NCI-H2171 (cell line): Measurements from ENCODE around the gene SLC19A1.
"Not testable (repeated sequence)": the region's sequence is repeated elsewhere in the genome, so short reads cannot be mapped to it uniquely, and the experiment has no call there.

Experiments
- DNase-seq: peaks from one replicate; lab custom pipeline; 2025; lab: John Stamatoyannopoulos, UW

Gene SLC19A1

DNA sequence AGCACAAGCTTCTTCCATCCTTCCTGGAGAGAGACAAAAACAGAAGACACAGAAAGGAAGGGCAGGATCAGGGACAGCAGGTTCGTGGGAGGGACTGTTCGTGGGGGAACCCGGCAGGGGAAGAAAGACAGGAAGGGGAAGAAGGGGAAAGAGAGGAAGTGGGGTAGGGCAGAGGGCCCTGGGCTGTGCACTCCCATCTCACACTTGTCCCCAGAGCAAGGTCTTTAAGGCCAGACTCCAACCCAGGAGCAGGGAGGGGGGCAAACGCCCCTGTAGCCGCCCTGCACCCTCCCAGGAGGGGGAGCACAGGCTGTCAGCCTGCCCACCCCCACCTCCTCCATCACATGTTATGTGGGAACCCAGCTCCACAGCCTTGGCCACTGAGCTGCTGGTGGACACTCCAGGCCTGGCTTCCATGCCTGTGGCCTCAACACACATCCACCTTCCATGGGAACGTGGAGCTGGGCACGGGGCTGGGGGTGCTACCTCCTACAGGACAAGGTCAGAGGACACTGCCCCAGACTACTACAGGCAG is 9.3 kb downstream of the SLC19A1 start:
- DNase-seq, result no peak

DNA sequence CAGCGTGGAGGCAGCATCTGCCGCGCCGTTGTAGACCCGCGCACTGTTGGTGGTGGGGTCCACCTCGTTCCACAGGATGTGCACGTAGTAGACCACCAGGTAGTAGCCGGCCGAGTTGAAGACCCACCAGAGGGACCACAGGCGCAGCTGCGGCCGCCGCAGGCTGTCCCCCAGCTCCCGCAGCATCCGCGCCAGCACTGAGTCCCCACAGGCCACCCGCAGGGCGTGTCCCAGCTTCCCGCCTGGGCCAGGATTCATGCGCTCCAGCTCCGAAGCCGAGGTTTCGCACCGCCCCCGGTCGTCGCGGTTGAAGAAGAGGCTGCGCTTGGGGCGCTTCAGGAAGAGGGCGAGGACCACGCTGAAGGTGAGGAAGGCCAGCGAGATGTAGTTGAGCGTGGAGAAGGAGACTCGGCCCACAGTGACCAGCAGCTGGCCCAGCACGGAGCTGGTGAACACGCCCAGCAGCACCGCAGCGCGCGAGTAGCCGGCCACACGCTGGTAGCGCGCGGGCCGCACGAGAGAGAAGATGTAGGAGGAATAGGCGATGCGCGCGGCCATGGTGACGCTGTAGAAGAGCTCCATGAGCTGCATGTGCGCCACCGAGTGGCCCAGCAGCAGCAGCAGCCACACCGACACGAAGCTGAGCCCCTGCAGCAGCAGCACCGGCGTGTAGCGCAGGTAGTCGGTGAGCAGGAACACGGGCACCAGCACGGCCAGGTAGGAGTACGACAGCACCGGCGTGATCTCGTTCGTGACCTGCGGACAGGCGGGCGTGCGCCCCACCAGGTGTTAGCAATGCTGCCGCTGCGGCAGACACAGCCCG is 10.6 kb downstream of the SLC19A1 start:
- no peak for DNase-seq

GRCh38 chr21:45531114-45531392 is 11.2 kb downstream of the SLC19A1 start:
- not testable (repeated sequence) for DNase-seq

DNA sequence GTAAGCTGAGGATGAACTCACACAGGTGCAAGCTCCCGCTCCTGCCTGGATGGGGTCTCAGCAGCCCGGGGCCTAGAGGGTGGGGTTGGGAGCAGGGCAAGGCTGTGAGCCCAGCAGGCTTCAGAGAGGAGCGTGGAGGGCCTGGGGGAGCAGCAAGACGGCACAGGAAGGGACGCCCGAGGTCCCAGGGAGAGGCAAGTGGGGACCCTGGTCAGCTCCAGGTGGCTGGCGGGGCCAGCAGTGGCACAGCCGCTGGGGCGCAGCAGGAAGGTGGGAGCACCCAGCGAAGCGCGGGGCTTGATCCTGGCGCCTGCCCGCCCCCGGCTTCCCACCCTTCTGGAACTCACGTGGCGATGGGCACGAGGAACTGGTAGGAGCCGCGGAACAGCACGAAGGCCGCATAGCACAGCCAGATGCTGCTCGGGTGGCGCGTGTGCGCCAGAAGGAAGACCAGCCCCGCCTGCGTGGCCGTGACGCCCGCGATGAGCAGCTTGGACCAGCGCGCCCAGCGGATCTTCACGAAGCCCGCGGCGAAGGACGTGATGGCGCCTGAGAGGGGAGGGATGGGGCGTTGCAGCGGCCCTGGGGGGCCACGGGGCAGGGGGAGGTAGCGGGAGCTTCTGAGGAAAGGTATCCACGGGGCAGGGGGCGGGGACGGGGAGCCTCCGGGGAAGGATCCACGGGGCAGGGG is 11.7 kb downstream of the SLC19A1 start:
- no peak for DNase-seq

DNA sequence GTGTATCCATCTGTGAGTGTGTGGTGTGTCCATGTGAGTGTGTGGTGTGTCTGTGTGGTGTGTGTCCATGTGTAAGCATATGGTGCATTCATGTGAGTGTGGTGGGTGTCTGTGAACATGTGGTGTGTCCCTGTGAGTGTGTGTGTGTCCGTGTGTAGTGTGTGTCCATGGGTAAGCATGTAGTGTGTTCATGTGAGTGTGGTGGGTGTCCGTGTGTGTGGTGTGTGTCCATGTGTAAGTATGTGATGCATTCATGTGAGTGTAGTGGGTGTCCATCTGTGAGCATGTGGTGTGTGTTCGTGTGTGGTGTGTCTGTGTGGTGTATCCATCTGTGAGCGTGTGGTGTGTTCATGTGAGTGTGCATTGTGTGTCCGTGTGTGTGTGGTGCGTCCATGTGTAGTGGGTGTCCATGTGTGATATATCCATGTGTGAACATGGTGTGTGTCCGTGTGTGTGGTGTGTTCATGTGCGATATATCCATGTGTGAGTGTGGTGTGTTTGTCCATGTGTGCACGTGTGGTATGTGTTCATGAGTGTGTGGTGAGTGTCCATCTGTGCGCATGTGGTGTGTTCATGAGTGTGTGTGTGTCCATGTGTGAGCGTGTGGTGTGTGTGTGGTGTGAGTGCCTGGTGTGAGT is 12.3 kb downstream of the SLC19A1 start:
- no peak for DNase-seq

DNA sequence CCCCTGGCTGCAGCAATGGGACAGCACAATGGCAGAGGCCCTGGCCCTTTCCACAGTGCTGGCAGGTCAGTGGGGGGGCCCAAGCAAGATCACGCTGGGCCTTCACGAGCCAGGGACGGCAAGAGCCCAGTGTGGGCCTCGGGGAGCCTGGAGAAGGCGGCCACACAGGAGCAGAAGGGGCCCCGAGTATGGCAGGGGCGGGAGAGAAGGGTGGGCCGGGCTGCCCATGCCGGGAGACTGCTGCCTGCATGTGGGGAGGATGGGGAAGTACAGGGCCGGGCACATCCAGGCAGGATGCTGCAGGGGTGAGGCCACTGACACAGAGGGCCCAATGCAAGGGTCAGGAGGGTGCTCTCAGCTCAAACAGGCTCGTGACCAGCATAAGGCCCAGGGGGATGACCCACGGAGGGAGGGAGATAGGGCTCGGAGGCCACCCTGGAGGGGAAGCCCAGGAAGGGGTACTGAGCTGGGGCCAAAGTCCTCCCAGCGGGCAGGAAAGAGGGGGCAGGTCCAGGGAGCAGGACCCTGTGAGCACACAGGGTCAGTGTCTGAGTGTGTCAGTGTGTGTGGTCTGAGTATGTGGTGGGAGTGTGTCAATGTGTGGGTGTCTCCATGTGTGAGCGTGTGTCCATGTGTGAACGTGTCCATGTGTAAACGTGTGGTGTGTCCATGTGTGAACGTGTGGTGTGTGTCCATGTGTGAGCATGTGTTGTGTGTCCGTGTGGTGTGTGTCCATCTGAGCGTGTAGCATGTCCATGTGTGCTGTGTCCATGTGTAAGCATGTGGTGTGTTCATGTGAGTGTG is 13.1 kb downstream of the SLC19A1 start:
- DNase-seq, result no peak

- DNase-seq, result no peak
Measured at GRCh38 chr21:45528028-45528705, 14.1 kb downstream of the SLC19A1 start.

DNA sequence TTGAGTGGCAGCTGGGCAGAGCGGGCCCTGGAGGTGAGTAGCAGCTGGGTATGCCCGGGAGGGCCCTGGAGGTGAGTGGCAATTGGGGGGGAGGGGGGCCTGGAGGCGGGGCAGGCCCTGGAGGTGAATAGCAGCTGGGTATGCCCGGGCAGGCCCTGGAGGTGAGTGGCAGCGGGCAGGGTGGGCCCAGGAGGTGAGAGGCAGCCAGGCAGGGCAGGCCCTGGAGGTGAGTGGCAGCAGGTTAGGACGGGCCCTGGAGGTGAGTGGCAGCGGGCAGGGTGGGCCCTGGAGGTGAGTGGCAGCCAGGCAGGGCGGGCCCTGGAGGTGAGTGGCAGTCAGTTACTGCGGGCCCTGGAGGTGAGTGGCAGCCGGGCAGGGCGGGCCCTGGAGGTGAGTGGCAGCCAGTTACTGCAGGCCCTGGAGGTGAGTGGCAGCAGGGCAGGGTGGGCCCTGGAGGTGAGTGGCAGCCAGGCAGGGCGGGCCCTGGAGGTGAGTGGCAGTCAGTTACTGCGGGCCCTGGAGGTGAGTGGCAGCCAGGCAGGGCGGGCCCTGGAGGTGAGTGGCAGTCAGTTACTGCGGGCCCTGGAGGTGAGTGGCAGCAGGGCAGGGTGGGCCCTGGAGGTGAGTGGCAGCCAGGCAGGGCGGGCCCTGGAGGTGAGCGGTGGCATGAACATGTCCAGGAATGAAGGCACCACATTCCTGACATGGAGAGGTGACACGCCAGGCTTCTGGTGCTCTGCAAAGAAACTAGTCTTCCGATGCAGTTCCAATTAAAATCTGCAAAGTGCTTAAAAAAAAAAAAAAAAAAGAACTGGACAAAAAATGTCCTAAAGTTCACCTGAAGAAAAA is 14.9 kb downstream of the SLC19A1 start:
- peak; percentile 85 for DNase-seq

GRCh38 chr21:45525910-45526306 is 16.3 kb downstream of the SLC19A1 start:
- DNase-seq, result no peak

DNA sequence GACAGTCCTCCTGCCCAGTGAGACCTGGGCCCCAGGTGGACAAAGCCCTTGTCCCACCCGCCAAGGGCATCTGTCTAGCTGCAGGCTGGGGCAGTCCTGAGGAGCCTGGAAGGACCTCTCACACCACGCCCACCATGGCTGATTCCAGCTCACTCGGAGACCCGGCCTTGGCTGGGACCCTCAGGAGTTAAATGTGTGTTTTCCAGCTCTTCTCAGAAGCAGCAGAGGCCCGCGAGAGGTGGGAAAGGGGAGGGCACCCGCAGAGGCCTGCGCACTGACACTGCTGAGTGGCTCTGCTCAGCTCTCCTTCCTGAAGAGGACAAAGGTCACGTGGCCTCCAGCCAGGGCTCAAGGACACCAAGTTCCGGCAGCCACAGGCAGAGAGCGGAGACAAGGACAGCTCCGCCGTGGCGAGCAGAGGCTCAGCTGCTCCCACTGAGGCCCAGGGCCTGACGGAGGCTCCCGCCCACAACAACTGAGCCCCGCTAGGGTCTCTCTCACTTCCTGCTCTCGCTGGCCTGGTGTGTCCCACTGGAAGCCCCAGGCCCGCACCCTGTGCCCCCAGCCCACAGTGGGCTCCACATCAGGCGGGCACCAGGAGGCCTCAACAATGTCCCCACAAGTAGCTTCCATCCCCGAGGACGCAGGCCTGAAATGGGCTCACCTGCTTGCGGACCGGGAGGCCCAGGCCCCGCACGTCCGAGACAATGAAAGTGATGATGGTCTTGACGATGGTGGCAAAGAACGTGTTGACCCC is 16.9 kb downstream of the SLC19A1 start:
- no peak for DNase-seq

GRCh38 chr21:45524756-45525152 is 17.5 kb downstream of the SLC19A1 start:
- DNase-seq, result no peak

DNA sequence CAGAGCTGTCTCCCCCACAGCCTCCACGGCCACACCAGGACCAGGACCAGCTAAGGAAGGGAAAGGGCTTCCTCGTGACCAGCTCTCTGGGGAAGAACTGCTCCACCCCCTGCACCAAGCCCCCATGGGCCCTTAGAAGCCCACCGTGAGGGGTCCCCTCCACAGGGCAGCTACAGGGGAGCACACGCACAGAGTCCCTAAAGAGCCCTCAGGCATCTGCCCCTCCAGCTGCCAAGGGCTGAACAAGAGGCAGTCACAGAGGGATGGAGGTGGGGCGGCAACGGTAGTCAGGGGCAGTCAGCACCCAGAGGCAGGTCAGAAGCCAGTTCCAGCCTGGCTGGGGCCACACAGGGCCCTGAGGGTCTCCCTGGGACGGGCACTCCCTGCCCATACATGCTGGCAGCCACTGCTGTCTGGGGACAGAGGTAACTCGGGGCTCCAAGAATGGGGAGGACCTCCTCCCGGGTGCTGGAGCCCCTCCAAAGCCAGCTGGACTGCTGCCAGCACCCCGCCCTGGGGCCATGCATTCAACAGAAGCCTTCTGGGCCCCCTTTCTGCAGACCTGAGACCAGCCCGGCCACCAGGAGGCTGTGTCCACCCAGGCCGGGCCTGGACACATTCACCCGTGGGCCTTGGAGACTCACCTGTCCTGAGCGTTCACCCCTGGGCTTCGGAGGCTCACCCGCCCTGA is 18.7 kb downstream of the SLC19A1 start:
- DNase-seq, result no peak

DNA sequence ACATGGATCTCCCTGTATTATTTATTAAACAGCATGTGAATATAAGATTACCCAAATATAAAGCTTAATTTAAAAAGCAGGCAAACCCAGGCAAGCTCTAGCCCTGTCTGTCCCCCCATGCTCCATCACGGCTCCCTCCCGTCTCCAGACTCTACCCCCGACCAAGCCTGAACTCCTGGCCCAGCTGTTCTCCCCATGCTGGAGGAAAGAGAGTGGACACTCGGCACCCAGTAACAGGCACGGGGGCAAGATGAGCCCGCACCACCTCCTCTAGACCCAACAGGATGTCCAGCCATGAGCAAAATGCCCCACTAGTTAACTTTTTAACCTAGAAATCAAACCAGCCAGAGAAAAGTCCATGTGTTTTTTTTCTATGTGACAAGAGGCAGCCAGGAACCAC is 19.3 kb downstream of the SLC19A1 start:
- no peak for DNase-seq

DNA sequence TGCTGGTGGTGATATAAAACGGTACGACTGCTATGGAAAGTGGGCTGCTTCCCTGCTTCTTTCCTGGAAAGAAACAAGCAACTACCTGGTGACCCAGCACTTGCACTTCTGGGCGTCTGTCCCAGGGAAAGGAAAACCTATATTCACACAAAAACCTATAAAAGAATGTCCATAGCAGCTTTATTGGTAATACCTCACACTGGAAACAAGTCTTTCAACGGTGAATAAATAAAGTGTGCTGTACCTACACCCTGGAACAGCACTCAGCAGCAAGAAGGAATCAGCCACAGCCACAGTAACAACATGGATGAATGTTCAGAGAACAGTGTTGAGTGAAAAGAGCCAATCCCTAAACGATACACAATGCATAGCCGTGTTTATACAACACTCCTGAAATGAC is 19.9 kb downstream of the SLC19A1 start:
- no peak for DNase-seq

DNA sequence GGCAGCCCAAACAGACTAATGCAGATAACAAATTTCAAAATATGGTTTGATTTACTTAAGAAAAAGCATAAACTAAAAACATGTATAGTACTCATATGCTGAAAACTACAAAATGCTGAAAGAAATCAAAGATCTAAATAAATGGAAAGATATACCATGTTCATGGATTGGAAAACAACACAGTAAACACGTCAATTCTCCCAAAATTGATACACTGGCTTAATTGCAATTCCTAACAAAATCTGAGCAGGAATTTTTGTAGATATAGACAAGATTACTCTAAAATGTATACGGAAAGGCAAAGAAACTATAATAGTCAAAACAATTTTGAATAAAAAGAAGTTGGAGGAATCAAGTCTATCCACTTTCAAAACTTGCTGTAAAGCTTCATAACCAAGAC is 21.0 kb downstream of the SLC19A1 start:
- no peak for DNase-seq

- DNase-seq, result no peak
Measured at GRCh38 chr21:45519182-45519581, 23.1 kb downstream of the SLC19A1 start.

GRCh38 chr21:45518742-45519141 is 23.5 kb downstream of the SLC19A1 start:
- no peak for DNase-seq

DNA sequence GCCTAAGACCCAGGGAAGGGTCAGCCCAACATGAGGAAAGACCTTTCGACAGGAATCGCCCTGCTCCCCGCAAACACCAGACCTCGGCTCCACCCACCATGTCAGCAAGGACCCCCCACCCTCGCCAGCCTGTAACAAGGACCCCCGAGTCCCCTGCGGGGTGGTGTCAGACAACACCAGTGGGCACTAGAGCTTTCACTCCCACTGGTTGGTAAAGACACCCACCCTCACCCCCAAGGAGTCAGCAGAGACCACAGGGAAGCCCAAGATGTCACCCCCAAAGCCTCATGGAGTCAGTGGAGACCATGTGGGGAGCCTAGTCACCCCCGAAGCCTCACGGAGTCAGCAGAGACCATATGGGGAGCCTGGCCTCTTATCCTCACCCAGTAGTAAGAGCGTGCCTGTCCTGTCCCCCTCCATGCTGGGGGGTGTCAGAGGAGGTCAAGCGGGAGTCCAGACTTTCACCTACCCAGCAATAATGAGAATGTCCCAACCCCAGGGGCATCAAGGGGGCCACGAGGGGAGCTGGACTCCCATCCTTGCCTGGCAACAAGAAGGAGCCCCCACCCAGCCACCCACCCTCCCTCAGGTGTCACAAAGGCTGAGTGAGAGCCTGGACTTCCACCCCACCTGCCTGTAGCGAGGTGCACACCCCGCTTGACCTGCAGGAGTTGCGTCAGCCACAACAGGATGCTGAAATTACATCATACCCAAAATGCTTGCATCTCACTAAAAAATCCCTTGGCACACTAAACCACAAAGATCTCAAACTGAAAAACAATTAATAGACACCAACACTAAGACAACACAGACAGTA is 24.8 kb downstream of the SLC19A1 start:
- no peak for DNase-seq
